ENCODE data around the gene HEG1. TPM values are rescaled to one million over a fixed set of nuclear protein-coding genes. Genes with fewer than 3 reads are reported as not detected.

Gene HEG1
- total RNA-seq, 1 experiment from 2014 or later = 75.1 TPM

DNA sequence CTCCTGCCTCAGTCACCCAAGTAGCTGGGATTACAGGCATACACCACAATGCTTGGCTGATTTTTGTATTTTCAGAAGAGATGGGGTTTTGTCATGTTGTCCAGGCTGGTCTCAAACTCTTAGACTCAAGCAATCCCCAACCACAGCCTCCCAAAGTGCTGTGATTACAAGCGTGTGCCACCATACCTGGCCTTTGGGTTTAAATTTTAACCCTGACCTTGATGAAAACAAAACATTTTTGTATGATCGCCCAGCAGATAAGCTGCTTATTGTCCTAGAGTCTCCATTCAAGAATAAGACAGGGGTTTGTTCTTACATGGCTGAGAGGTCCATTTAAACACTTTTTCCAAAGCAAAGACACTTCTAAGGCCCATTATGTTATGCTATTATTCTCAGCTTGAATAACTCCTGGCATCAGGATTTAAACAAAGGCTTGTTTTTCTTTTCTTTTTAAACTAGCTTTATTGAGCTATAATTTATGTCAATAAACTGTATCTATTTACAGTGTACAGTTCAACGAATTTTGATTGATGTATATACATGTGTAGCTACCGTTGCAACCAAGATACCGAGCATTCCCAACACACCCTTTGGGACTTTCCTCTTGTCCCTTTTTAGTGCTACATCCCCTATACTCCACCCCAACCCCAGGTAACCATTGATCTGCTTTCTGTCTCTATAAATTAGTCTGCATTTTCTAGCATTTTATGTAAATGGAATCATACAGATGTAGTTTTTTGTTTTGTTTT, 119.8 kb downstream of the HEG1 start:
- no peak for DNase-seq
- no peaks in the 10 kb centered on the region for H3K27me3 ChIP-seq
- H3K9me3 ChIP-seq = no peaks in the 10 kb centered on the region
- H3K4me3 ChIP-seq = no peak overlapping the region
- no peaks in the 10 kb centered on the region for H3K36me3 ChIP-seq

DNA sequence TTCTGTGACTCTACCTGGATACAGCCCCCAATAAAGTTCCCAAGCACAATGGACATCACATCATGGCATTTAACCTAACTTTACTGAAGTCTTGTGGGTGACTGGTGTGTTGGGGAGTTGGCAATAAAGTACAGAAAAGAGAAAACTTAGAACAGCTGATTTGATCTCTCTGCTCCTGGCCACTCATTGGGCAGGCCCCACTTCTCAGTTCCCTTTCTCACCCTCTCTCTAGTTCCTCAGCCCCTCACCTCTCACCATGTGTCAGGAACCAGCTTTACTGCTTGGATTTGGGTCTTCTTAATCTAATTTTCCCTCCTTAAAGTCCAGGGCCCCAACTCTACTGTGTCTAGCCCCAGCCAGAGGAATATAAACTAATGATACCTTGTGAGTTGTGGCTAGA, 120.5 kb downstream of the HEG1 start:
- Histone ChIP-seq H3K27me3 (no peaks in the 10 kb centered on the region), H3K9me3 (no peaks in the 10 kb centered on the region), H3K36me3 (no peaks in the 10 kb centered on the region), H3K4me3 (no peak overlapping the region)
- DNase-seq = no peak

DNA sequence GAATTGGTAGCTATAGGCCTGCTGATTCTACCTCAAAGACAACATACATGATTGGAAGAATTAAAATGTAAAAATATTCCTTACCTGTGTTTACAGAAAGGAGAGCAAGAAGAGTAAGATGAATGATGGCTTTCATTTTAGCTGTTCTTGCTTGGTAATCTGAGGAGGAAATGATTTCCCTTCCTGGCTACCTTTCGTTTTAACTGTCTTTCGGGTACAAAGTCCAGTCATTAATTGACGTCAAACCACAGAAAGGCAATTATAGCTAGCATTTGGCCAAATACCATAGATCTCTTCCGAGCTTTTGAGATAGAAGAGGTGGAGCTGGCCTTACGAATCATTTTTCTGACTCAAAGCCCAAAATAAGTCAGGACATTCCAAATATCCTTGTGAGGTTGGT, 121.2 kb downstream of the HEG1 start, which contains the start of gene MUC13:
Gene MUC13, minus strand, starts transcription at position 175 of the 400 bp plus-strand sequence. Its CDS starts 39 bp downstream, at position 136.
- no peak for DNase-seq
- Histone ChIP-seq H3K4me3 (no peak within 1 kb of the TSS), H3K36me3 (no peaks in the 10 kb centered on the region), H3K9me3 (no peaks in the 10 kb centered on the region), H3K27me3 (no peaks in the 10 kb centered on the region)

DNA sequence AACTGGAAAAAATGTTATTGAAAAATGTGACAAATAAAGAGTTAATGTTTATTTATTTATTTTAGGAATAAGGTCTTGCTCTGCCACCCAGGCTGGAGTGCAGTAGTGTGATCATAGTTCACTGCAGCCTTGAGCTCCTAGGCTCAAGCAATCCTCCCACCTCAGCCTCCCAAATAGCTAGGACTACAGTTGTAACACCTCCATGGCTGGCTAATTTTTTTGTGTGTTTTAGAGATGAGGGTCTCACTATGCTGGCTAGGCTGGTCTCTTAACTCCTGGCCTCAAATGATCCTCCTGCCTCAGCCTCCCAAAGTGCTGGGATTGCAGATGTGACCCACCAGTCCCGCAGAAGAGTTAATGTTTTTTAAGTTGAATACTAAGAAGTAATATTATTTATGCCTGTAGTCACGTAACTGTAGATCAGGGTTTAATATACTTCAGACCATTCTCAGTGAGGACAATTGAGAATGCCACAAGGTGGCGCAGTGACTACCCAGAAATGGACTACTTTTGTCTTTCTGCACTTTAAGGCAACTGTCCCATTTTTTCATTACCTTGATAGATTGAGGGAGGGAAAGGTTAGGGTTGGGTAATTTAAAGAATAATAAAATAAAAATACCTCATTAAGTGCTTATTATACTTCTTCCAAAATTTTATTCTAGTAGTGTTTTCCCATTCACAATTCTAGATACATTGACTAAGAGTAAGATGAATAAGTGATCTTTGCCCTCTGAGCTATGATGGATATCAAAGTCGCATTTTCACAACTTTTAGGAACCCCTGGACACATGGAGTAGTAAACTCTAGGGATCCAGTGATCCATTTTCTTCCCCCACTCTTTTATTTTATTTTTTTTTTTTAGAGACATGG, 127.2 kb downstream of the HEG1 start:
- Histone ChIP-seq H3K9me3 (0 out of 2 replicates have a peak, but pooled peaks cover 2% of the 10 kb centered on the region), H3K27me3 (no peaks in the 10 kb centered on the region), H3K4me3 (no peak overlapping the region), H3K36me3 (no peaks in the 10 kb centered on the region)
- DNase-seq = peak; percentile 48

- no peak for DNase-seq
- Histone ChIP-seq H3K36me3 (no peaks in the 10 kb centered on the region), H3K4me3 (no peak overlapping the region), H3K27me3 (no peaks in the 10 kb centered on the region), H3K9me3 (0 out of 2 replicates have a peak, but pooled peaks cover 2% of the 10 kb centered on the region)
Measured at GRCh38 chr3:124927574-124928045, 128.2 kb downstream of the HEG1 start.

DNA sequence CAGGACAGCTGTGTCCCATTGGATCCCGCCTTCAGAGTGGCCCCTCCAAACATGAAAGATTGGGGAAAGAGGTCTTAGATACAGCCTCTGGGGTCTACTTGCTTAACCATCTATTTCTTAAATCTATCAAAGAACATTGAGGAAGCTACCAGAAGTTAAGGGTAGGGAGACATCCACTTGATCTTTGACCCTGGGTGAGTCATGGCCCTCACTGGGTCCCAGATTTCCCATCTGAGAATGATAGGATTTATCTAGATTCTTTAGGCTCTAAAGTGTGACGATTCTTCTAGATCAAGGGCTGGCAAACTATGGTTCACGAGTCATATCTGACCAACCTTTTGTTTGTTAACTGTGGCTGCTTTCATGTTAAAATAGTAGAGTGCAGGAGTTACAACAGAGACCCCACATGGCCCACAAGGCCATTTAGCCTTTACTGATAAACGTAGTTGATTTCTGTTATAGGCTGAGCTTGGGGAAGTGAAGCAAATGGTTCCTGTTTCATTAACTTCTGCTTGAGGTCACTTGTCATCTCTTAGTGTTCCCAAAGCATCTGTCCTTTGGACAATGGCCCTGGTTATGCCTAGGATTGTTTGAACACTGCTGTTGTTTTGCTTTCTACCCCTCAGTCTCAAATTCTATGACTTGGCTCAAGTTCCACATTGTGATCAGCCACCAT, 129.2 kb downstream of the HEG1 start:
- H3K27me3 ChIP-seq = no peaks in the 10 kb centered on the region

DNA sequence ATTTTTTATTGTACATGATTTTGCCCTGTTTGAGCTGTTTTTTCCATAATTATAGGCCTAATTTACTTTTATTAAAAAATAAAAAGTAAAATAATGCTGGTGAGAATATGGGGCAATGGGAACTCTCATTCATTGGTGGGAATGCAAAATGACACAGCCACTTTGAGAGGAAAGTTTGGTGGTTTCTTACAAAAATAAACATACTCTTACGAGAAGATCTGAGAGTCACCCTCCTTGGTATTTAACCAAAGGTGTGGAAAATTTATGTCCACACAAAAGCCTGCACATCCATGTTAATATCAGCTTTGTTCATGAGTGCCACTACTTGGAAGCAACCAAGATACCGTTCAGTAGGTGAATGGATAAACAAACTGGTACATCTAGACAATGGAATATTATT, 131.1 kb downstream of the HEG1 start:
- Histone ChIP-seq H3K27me3 (no peaks in the 10 kb centered on the region), H3K9me3 (0 out of 2 replicates have a peak, but pooled peaks cover 2% of the 10 kb centered on the region), H3K4me3 (no peak overlapping the region), H3K36me3 (no peaks in the 10 kb centered on the region)
- DNase-seq = no peak

More for the DNA sequence above, 129.2 kb downstream of the HEG1 start:
- no peaks in the 10 kb centered on the region for H3K36me3 ChIP-seq
- no peak overlapping the region for H3K4me3 ChIP-seq
- DNase-seq = no peak
- 0 out of 2 replicates have a peak, but pooled peaks cover 2% of the 10 kb centered on the region for H3K9me3 ChIP-seq

GRCh38 chr3:124923833-124924232, 132.0 kb downstream of the HEG1 start:
- Histone ChIP-seq H3K9me3 (0 out of 2 replicates have a peak, but pooled peaks cover 2% of the 10 kb centered on the region), H3K4me3 (no peak overlapping the region), H3K27me3 (no peaks in the 10 kb centered on the region), H3K36me3 (no peaks in the 10 kb centered on the region)
- no peak for DNase-seq

- Histone ChIP-seq H3K27me3 (no peaks in the 10 kb centered on the region), H3K9me3 (no peaks in the 10 kb centered on the region), H3K4me3 (no peak overlapping the region), H3K36me3 (no peaks in the 10 kb centered on the region)
- DNase-seq = no peak
Measured at GRCh38 chr3:124920718-124921117, 135.1 kb downstream of the HEG1 start.

GRCh38 chr3:124919756-124920155, 136.0 kb downstream of the HEG1 start:
- no peak overlapping the region for H3K4me3 ChIP-seq
- no peaks in the 10 kb centered on the region for H3K27me3 ChIP-seq
- H3K9me3 ChIP-seq = no peaks in the 10 kb centered on the region
- no peaks in the 10 kb centered on the region for H3K36me3 ChIP-seq
- DNase-seq = no peak

GRCh38 chr3:124918524-124918923, 137.3 kb downstream of the HEG1 start:
- Histone ChIP-seq H3K9me3 (no peaks in the 10 kb centered on the region), H3K27me3 (no peaks in the 10 kb centered on the region), H3K36me3 (no peaks in the 10 kb centered on the region), H3K4me3 (no peak overlapping the region)
- DNase-seq = no peak

- Histone ChIP-seq H3K36me3 (no peaks in the 10 kb centered on the region), H3K9me3 (no peaks in the 10 kb centered on the region), H3K27me3 (no peaks in the 10 kb centered on the region), H3K4me3 (no peak overlapping the region)
- DNase-seq = no peak
Measured at GRCh38 chr3:124916837-124917409, 138.9 kb downstream of the HEG1 start.

Other genes starting within 250 kb of the HEG1 start
- 115 and 121 TPM in 2 replicates for gene ITGB5, start 168.6 kb downstream of the HEG1 start, total RNA-seq (2014; rRNA removed; shearing (Covaris generic); ENCODE audit: low replicate concordance)
- gene MUC13, start 121.2 kb downstream of the HEG1 start, total RNA-seq (2014; rRNA removed; shearing (Covaris generic); ENCODE audit: low replicate concordance) = not detected in 2 replicates
- 28.7 and 52.7 TPM in 2 replicates for gene SLC12A8, start 156.8 kb upstream of the HEG1 start, total RNA-seq (2014; rRNA removed; shearing (Covaris generic); ENCODE audit: low replicate concordance)